HG02840 (cell line): ENCODE measurements around the gene ARHGAP9.
"Not testable (repeated sequence)": the region's sequence is repeated elsewhere in the genome, so short reads cannot be mapped to it uniquely, and the experiment has no call there.

Source experiments
- ATAC-seq: cut with Tn5 transposase; IDR thresholded peaks from one replicate; pipeline ENCODE4 v1.9.1; 2021; ENCODE audit warnings: mild to moderate bottlenecking, moderate library complexity, moderate number of reproducible peaks; ENCODE audit not compliant: unreplicated experiment, low FRiP score

Gene ARHGAP9

GRCh38 chr12:57517718-57518117 is 38.1 kb upstream of the ARHGAP9 start:
- not testable (repeated sequence) for ATAC-seq

GRCh38 chr12:57517187-57517586 is 37.5 kb upstream of the ARHGAP9 start:
- ATAC-seq, result no peak

DNA sequence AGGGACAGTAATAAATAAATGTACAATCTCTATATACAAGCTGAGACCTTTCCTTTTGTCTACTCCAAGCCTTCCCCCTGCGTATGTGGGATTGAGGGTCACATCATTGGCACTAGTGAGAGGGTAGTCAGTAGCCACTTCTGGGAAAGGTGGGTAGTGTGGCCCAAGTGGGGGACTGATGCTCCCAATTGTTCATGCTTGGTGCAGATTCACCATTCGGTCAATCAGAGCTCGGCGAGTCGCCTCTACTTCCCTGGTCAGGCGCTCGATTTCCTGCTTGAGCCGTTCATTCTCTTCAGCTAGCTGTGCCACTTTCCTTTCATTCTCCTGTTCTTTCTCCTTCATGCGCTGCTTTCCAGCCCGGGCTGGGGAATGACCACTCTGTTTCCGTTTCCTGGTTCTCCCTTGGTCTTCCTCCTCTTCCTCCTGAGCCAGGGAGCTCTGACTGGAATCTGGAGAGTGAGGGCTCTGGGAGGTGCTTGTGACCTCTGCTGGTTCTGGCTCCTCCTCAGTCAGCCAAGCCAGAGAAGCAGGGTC is 37.0 kb upstream of the ARHGAP9 start:
- no peak for ATAC-seq

DNA sequence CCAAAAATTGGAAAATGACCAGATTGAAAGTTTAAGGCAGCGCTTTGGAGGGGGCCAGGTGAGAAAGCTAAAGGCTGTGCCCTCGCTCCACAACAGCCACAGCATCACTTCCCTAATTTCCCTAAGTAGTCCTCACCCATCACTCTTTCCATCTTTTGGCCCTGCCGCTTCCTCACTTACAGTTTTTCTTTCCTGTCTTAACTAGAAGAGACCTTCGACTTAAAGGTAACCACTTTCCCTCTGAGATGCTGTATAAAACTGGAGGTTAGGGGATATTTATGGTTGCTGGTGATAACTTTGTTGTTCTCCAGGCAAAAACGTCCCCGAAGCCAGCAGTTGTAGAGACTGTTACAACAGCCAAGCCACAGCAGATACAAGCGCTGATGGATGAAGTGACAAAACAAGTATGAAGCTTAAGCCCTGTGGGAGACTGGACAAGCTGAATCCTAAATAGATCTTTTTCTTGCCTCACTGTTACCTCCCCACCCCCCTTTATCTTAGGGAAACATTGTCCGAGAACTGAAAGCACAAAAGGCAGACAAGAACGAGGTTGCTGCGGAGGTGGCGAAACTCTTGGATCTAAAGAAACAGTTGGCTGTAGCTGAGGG is 36.4 kb upstream of the ARHGAP9 start:
- no peak for ATAC-seq

DNA sequence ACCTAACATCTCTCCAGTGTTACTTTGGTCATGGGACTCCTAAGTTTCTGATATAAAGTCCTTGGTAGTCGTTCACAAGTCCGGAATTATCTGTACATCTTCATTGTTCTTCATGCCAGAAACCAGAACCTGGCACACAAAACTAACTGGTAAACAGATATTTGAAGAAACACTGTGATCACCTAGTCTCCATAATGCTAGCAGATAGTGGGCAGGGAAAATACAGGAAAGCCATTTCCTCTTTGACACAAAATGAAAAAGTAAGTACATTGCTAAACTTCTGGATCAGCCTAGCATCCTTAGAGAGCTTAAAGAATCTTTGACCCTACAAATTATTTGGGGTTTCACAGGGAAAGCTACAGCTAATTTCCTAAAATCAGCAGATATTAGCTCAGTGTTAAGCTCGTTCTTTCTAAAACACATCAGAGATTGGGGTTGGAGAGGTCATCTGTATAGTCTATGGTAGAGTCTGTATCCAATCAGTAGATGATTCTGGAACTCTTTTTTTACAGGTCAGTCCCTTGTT is 35.8 kb upstream of the ARHGAP9 start:
- no peak for ATAC-seq

DNA sequence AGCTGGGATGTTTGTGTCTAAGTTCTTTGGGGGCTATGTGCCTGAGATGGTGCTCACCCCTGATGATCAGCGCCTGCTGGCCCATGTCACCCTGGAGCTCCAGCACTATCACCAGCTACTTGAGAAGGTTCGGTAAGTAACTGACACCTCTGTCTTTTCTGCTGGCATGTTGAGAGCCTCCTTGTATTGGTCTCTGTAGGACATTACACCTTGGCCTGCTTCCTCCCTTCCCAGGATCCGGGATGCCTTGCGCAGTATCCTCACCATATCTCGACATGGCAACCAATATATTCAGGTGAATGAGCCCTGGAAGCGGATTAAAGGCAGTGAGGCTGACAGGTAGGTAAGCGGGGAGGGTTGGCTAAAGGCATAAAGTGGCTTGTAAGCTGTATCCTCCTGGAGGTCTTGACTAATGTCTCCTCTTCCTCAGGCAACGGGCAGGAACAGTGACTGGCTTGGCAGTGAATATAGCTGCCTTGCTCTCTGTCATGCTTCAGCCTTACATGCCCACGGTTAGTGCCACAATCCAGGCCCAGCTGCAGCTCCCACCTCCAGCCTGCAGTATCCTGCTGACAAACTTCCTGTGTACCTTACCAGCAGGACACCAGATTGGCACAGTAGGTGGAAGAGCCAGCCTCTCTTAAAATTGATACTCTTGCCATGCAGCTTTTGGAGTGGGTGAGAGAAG is 35.2 kb upstream of the ARHGAP9 start:
- ATAC-seq, result no peak

DNA sequence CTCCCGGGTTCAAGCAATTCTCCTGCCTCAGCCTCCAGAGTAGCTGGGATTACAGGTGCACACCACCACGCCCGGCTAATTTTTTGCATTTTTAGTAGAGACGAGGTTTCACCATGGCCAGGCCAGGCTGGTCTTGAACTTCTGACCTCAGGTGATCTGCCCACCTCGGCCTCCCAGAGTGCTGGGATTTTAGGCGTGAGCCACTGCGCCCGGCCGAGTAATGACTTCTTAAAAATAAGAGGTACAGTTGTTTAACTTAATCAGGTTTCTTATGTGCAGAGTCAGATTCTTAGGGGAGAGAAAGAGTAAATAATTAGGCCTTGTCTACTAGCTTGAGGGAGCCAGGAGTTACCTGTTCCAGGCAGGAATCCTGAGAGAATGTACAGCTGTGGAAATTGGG is 34.6 kb upstream of the ARHGAP9 start:
- ATAC-seq, result not testable (repeated sequence)

DNA sequence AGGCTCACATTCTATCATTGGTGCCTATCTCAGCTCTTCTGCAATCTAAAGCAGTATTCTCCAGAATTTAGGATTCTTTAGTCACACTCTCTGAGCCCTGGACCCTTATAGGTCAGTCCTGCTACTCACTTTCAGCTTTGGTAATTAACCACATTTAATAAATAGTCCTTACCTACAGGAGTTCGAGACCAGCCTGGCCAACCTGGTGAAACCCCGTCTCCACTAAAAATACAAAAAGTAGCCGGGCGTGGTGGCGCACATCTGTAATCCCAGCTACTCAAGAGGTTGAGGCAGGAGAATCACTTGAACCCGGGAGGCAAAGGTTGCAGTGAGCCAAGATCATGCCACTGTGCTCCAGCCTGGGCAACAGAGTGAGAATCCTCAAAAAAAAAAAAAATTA is 34.0 kb upstream of the ARHGAP9 start:
- ATAC-seq, result not testable (repeated sequence)

DNA sequence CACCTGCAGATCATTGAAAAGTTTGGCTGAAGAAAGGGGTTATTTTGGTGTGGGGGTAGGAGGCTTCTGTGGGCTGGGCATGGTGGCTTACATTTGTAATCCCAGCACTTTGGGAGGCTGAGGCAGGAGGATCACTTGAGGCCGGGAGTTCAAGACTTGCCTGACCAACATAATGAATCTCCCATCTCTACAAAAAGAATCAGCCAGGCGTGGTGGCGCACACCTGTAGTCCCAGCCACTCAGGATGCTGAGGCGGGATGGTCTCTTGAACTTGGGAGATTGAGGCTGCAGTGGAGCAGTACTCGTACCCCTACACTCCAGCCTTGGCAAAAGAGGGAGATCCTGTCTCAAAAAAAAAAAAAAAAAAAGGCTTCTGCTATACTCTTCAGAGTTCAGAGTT is 33.6 kb upstream of the ARHGAP9 start:
- ATAC-seq, result no peak

DNA sequence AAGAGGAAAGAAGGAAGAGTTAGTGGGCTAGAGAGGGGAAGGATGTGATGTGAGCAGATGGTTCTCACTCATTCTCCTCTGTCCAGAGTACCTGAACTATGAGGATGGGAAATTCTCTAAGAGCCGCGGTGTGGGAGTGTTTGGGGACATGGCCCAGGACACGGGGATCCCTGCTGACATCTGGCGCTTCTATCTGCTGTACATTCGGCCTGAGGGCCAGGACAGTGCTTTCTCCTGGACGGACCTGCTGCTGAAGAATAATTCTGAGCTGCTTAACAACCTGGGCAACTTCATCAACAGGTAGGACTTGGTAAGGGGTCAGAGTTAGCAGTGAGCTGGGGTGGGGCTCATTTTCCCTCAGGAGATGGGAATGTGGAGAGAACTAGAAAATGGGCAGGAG is 33.0 kb upstream of the ARHGAP9 start:
- ATAC-seq, result no peak

DNA sequence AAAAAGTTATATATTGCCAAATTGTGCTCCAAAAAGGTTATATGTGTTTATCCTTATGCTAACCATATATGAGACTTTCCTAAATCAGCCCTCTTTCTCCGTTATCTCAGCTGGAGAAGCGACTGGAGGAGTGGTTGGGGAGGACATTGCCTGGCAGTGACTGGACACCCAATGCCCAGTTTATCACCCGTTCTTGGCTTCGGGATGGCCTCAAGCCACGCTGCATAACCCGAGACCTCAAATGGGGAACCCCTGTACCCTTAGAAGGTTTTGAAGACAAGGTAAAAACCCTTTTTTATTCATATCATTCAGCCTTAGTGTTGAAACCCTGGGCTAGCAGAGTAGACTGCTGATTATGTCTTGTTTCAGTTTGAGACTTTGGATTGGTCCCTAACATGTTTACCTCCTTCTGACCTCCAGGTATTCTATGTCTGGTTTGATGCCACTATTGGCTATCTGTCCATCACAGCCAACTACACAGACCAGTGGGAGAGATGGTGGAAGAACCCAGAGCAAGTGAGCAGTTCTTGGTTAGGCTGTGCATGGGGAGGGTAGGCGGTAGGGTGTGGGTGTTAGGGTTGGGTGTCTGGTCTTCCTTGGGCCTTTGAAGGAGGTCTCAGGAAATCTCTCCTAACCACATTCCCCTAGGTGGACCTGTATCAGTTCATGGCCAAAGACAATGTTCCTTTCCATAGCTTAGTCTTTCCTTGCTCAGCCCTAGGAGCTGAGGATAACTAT is 32.1 kb upstream of the ARHGAP9 start:
- no peak for ATAC-seq

DNA sequence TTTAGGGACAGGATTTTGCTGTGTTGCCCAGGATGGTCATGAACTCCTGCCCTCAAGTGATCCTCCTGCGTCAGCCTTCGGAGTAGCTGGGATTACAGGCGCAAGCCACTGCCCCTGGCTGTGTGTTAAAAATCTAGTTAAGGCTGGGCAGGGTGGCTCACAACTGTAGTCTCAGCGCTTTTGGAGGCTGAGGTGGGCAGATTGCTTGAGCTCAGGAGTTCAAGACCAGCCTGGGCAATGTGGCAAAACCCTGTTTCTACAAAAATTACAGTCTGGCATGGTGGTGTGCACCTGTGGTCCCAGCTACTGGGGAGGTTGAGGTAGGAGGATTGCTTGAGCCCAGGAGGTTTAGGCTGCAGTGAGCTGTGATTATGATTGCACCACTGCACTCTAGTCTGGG is 31.5 kb upstream of the ARHGAP9 start:
- no peak for ATAC-seq

GRCh38 chr12:57507796-57508195 is 28.1 kb upstream of the ARHGAP9 start:
- not testable (repeated sequence) for ATAC-seq

DNA sequence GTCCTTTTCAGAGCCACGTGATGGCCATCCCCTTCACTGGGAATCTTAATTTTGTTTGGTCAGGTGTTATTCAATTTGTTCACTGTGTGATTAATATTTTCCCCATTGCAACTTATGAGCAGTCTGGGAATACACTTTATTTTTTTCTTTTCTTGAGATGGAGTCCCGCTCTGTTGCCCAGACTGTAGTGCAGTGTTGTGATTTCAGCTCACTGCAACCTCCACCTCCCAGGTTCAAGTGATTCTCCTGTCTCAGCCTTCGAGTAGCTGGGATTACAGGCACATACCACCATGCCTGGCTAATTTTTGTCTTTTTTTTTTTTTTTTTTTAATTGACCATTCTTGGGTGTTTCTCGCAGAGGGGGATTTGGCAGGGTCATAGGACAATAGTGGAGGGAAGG is 26.9 kb upstream of the ARHGAP9 start:
- ATAC-seq, result not testable (repeated sequence)

DNA sequence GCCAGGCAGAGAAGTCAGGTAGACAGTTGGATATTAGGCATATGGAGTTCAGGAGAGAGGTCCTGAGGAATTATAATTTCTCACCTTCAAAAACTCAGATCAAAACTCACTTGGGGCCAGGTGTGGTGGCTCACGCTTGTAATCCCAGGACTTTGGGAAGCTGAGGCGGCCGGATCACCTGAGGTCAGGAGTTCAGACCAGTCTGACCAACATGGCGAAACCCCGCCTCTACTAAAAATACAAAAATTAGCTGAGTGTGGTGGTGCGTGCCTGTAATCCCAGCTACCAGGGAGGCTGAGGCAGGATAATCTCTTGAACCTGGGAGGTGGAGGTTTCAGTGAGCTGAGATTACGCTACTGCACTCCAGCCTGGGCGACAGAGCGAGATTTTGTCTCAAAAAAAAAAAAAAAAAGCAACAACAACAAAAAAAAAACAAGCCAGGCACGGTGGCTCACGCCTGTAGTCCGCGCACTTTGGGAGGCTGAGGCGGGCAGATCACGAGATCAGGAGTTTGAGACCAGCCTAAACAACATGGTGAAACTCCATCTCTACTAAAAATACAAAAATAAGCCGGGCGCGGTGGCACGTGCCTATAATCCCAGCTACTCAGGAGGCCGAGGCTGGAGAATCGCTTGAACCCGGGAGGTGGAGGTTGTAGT is 22.8 kb upstream of the ARHGAP9 start:
- ATAC-seq, result not testable (repeated sequence)

- no peak for ATAC-seq
Measured at GRCh38 chr12:57500213-57500612, 20.5 kb upstream of the ARHGAP9 start.

- no peak for ATAC-seq
Measured at GRCh38 chr12:57498571-57498970, 18.9 kb upstream of the ARHGAP9 start.

DNA sequence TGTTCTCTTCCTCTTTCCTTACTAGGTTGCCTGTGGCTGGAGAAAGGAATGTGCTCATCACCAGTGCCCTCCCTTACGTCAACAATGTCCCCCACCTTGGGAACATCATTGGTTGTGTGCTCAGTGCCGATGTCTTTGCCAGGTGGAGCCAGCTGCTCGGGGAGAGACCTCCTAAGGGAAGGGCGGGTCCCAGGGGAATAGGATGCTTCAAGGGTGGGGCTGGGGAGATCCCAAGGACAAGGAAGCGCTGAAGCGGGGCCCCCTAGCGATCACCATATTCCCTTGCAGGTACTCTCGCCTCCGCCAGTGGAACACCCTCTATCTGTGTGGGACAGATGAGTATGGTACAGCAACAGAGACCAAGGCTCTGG is 18.5 kb upstream of the ARHGAP9 start:
- no peak for ATAC-seq

- no peak for ATAC-seq
Measured at GRCh38 chr12:57497223-57498131, 17.8 kb upstream of the ARHGAP9 start.

DNA sequence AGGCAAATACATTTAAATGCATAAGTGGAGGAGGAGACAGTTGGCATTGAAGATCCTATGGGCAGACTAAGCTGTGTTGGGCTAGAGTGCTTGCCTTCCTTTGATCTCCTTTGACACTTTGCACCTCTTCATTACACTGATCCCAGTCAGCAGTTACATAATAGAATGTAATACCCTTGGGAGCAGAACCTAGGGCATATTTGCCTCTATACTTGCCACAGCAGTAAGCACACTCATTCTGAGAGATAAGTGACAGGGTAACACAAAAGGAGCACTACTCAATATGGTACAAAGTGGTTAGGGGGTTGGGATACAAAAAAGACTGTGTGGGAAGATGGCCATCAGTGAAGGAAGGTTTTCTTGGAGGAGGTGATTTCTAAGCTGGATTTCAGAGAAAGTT is 17.2 kb upstream of the ARHGAP9 start:
- no peak for ATAC-seq
